DMS153 treated with DMSO at 0.1 percent for 48 hours (cell line): Measurements from ENCODE around the gene ABCC2.
"Not testable (repeated sequence)": the region's sequence is repeated elsewhere in the genome, so short reads cannot be mapped to it uniquely, and the experiment has no call there.

Experiments
- DNase-seq: peaks from one replicate; lab custom pipeline; 2025; ENCODE audit not compliant: unreplicated experiment; lab: John Stamatoyannopoulos, UW

Gene ABCC2

DNA sequence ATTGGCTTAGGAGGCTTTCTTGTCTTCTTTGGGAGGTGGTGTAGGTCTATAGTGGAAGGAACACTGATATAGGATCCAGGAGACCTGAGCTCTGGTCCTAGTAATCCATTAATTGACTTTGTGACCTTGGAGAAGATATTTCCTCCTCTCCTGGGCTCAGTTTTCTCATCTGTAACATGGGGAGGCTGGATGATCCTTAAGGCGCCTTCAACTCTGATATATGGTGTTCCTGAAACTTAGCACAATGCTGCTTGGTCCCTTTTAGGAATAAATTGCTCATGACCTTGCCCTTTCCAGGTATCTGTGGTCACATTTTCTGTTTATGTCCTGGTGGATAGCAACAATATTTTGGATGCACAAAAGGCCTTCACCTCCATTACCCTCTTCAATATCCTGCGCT lies 25.3 kb downstream of the ABCC2 start:
- DNase-seq = no peak

DNA sequence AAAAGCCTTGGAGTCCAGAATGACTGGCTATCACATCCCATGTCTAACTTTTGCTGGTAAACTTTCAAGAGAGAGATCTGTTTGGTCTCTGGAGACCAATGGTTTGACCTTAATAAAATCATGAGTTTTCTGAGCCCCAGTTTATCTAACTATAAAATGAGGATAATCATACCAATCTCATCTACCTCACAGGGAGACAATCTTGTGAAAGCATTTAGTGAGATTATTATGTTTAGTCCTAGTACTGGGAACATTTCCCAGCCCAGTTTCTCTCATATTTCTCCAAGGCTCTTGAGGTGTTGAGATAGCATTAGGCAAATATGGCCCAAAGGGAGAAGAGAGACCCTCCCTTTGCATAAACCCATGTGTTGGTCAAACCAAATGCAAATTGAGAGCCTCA lies 25.8 kb downstream of the ABCC2 start:
- DNase-seq = no peak

DNA sequence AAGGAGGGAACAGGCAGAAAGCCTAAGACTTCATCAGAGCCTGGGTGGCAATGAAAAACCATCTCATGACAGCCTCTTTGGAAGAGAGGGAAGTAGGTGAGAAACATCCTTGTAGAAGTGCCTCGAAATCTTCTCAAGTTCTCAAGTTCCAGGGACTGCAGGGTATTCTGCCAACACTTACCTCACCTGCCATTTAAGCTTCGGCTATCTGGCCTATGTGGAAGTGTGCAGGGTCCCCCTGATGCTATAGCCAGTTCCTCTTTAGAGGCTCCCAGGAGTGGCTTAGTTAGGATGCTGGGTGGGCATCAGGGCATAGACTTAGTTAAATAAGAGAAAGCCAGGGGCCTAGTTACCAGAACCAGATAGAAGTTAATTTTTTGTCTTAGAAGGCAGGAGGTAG lies 27.0 kb downstream of the ABCC2 start:
- no peak for DNase-seq

DNA sequence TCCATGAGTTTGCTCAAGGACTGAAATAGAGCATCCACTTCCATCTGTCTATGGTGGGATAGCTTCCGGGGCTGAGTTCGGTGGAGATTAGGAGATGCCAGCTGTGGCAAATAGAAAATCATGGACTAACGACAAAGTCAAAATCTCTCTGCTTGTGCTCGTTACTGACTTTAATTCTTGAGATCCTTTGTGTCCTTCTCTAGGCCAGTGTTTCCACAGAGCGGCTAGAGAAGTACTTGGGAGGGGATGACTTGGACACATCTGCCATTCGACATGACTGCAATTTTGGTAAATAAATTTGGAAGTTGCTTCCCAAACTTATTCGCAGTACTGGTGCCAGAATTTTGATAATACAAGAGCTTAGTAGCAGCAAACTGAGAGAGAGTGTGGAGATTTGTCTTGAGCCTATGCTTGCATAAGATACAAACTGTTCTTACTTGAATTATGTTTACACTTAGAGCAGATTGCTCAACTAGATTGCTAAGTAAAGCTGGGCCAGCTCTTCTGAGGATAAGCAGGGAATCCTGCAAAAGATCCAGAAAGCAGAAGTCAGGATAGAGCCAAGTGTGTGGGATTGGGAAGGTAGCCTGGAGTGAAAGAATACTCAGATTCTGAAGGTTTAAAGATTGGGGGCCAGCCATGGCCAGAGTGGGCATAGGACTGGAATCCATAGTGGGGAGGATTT lies 27.6 kb downstream of the ABCC2 start:
- no peak for DNase-seq

DNA sequence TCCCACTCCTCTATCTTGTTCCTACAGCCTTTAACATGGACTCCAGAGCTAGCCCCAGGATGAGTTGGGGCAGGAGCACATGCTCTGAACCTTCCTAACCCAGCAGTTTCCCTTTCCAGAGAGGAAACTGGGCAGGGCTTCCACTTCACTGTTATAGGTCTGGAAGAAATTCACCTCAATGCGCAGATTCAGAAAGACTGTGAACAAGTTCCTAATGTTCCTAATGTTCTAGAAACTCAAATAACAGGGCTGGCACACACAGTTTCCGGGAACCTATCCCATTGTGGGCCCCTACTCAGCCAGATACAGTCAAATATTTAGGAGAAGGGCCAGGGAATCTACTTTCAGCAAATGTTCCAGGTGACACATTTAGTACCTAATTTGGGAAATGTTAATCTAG lies 29.7 kb downstream of the ABCC2 start:
- DNase-seq = no peak

DNA sequence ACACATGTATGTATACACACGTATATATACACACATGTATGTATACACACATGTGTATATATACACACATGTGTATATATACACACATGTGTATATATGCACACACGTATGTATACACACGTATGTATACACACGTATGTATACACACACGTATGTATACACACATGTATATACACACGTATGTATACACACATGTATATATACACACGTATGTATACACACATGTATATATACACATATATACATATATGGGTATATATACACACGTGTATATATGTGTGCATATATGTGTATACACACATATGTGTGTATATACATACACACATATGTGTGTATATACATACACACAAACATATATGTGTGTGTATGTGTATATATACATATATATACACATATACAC lies 31.7 kb downstream of the ABCC2 start:
- DNase-seq = no peak

DNA sequence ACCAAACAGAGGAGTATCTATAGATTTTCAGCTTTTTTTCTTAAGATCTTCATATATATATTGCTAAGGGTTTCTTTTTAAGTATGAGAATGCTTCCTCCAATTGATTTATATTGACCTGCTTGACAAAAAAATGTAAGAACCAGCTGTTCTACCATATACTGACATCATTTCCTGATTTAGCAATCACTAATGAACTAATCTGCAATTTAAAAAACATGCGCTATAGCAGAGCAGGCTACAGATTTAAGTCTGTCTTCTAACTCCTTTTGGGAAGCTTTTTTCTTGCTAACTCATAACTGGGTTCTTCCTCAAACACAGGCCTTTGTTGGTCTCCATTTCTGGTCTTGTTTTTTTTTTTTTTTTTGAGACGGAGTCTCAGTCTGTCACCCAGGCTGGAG lies 33.2 kb downstream of the ABCC2 start:
- no peak for DNase-seq

DNA sequence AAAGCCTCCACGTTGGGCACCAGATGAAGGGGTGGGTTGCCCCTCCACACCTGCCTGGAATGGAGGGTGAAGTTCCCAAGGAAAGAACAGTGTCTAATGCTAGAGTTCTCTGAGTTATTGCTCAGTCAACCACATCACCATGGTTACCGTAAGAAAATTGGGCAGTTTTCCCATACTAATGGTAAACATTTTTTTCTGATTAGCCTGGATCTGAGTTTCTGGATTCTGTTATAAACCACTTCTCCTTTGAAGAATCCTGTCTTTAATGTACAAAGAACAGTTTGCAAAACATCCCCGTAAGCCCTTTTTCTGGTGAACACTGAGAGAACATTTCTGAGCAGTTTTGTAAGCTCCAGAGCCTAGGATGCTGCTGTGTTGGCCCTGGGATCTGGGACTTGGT lies 45.5 kb downstream of the ABCC2 start:
- no peak for DNase-seq

DNA sequence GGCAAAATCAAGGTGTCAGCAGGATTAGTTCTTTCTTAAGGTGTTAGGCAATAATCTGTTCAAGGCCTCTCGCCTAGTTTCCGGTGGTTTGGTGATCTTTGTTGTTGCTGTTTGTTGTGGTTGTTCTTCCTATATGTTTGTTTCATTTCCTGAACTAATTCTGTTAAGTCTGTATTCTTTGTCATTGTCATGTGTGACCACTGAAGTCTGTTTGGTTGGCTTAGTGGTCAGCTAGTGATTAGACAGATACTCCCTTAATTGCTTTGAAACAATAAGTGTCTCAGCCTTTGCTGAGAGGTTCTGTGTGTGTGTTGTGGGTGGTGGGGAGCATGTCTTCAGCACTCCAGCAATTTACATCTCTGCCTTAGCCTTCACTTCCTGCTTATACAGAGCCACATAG lies 46.0 kb downstream of the ABCC2 start:
- no peak for DNase-seq

GRCh38 chr10:99832439-99832838 lies 50.0 kb downstream of the ABCC2 start:
- DNase-seq = no peak

DNA sequence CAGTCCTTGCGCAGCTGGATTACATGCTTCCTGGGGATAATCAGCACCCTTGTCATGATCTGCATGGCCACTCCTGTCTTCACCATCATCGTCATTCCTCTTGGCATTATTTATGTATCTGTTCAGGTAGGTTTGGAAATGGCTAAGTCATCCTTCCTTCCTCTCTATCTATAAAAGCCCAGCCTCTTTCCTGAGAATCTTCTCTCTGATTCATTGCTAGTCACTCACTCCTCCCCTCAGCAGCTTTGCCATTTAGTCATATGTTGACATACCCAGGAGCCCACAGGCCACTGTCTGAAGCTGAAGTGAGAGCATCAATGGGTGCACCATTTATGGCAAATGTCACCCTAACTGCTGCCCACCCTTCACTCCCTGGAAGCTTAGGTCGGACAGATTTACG lies 52.0 kb downstream of the ABCC2 start:
- DNase-seq = no peak

GRCh38 chr10:99835947-99836346 lies 53.5 kb downstream of the ABCC2 start:
- DNase-seq = no peak

- no peak for DNase-seq
These were observed 54.3 kb downstream of the ABCC2 start for GRCh38 chr10:99836711-99837110.

DNA sequence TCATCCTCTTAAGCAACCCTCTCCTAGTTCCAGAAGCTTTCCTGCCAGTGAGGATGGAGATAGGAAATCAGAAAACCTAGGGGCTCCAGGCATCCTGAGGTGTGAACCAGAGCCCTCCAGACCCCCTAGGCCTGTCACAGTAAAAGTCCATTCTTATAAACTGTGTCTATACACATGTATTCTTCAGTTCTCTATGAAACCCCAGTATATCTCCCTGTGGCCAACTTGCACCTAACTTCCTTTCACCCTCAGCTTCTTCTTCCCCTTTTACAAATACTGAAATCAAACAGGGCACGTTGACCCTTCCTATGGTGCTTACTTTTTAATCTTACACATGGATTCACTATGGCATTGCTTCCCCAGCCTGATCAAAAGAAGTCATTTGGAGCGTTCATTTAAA lies 58.4 kb downstream of the ABCC2 start:
- DNase-seq = not testable (repeated sequence)

GRCh38 chr10:99841746-99842145 lies 59.3 kb downstream of the ABCC2 start:
- no peak for DNase-seq

DNA sequence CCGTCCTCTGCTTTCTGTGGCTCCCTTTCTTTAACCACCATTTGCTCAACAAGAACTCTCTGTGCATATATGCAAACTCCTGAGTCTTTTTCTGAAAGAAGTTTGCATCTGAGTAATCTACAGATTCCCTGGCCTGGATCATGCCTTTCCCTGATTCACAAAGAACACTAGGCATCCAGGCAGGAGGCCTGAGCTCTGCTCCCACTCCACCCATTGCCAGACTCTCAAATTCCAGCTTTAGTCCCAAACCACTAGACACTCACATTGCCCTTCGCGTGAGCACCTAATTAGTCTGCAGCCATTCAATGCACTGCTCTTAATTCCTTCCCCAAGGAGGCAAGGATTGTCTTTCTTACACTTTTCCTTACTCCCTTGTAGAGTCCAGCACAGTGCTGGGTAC lies 60.9 kb downstream of the ABCC2 start:
- DNase-seq = no peak

DNA sequence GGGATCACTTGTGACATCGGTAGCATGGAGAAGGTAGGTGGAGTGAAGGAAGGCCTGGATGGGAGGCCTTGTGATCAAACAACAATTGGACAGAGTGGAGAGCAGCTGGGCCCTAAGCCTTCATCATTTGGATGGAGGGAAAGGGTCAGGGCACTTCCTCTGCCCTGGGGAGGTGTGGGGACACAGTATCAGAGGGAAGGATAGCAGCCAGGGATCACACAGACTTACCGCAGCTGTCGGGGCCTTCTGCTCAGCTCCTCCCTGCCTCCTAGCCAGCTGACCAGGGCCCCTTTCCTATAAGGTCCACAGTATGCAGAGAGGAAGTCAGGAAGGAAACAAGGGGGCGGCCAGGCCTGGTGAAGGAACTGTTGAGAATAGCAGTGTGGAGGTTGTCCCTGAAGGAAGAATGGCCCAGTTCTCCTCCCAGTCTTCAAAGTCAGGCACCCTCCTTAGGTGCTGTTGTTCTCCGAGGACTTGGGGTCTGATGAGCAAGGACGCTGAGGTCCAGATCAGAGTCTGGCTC lies 62.1 kb downstream of the ABCC2 start:
- DNase-seq = no peak

DNA sequence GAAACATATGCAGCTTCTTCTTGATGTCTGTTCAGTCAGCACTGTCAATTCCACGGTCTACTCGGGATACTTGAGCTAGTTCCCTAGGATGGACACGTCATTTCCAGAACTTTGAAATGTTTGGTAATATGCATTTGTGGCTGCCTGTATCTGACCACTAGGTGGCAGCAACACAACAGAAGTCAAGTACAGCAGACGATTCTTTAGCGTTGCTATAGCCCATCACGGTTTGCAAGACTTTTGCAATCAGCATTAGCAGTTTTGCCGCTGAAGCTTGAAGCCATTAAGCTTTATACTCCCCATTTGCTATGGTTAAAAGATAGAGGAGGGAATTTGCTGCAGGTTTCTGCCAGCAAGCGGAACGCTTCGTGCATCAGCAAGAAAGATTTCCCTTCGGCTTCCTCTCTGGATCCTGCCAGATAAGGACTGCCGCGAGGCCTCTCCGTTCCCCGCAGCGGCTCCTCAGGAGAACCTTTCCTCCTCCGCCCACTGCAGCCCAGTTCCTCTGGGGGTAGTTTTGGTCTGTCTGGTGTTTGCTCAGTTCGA lies 63.5 kb downstream of the ABCC2 start:
- DNase-seq = peak; percentile 60

GRCh38 chr10:99849057-99849456 lies 66.6 kb downstream of the ABCC2 start:
- DNase-seq = no peak

- DNase-seq = no peak
These were observed 67.1 kb downstream of the ABCC2 start for GRCh38 chr10:99849536-99849935.

DNA sequence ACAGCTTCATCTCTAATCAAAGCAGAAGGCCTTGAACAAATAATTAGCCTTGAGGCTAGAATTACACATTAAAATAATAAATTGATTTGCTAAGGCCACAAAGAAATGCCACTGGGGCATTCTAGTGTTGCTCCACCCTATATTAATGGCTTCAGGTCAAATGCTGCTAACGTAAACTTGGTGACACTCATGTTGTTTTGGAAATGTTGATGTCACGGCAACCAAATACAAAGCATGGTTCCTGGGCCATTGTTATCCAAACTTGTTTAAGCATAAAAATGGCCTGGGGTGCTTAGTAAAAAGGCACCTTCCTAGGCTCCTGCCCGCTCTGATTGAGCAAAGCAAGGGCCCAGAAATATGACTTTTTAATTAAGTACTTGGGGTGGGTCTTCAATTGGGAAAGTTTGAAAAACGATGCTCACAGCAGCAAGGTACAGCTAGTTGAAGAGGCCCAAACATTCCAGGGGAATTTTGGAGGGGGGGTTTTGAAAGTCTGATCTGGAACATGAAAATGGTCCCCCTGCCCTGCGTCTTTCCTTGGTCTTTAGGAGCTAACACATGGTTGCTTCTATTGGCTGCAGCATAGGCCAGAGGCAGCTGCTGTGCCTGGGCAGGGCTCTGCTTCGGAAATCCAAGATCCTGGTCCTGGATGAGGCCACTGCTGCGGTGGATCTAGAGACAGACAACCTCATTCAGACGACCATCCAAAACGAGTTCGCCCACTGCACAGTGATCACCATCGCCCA lies 67.8 kb downstream of the ABCC2 start:
- DNase-seq = peak; percentile 18

GRCh38 chr10:99850767-99851340 lies 68.4 kb downstream of the ABCC2 start:
- DNase-seq = no peak
